Thyroid gland (tissue), 4 donors: ENCODE results near the gene BICDL2.

ENCODE experiments used
- POLR2A ChIP-seq, 2 donors: fragments of 450-650 bp; IDR thresholded peaks; one replicate each; pipeline ENCODE4 v1.6.1; 2017; ENCODE audit warnings: antibody characterized with exemption in 2 of 2, mild to moderate bottlenecking in 2 of 2, moderate library complexity in 1 of 2
- TF ChIP-seq, protein P1 (sequence below), 6 experiments: fragments of 200-600 bp in 3 of 6; fragments of 450-650 bp in 3 of 6; sonication (generic) in 3 of 6; IDR thresholded peaks; one replicate each; pipeline ENCODE4 v1.5.1; 2016 to 2019; ENCODE audit warnings: antibody characterized with exemption in 6 of 6, mild to moderate bottlenecking in 2 of 6, inconsistent platforms in 1 of 6, moderate library complexity in 1 of 6

DNA sequence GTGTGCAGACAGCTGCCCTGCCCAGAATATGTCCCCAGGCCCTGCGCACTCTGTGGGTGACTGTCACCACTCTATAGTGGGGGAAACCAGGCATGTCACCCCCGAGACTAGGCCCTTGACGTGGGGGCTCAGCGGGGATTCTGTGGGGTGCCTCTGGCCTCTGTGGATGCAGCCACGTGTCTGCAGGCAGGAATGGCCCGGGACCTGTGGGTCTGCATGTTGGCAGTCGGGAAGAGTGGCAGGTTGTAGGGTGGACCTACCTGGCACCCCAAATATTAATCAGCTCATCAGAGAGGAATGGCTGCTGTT is 29.6 kb upstream of the BICDL2 start:
- TF ChIP-seq, protein P1, sequence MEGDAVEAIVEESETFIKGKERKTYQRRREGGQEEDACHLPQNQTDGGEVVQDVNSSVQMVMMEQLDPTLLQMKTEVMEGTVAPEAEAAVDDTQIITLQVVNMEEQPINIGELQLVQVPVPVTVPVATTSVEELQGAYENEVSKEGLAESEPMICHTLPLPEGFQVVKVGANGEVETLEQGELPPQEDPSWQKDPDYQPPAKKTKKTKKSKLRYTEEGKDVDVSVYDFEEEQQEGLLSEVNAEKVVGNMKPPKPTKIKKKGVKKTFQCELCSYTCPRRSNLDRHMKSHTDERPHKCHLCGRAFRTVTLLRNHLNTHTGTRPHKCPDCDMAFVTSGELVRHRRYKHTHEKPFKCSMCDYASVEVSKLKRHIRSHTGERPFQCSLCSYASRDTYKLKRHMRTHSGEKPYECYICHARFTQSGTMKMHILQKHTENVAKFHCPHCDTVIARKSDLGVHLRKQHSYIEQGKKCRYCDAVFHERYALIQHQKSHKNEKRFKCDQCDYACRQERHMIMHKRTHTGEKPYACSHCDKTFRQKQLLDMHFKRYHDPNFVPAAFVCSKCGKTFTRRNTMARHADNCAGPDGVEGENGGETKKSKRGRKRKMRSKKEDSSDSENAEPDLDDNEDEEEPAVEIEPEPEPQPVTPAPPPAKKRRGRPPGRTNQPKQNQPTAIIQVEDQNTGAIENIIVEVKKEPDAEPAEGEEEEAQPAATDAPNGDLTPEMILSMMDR (IDR thresholded peaks at IDR 0.05): no peak
- TF ChIP-seq POLR2A (IDR thresholded peaks at IDR 0.05): no peak
